ENCODE data around the gene SNTA1. TPM values are rescaled to one million over a fixed set of nuclear protein-coding genes. Genes with fewer than 3 reads are reported as not detected.

SNTA1 gene
- polyA plus RNA-seq, 3 donors = 0.56 to 0.93 (median 0.63) TPM

DNA sequence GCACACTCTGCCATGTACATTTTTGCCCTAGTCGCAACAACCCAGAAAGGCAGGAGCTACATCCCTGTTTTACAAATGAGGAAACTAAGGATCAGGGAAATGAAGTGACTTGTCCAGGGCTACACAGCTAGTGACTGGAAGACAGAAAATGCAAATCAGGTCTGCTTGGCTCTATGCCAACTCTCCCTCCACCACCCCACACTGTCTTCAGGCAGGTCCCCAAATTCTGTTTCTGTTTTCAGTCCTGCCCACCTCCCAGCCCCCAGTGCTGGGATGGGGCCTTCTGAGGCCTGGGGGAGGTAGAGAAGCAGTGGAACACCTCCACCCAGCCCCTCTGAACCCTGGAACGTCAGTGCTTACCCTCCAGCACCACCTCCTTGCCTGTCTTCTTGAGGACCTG lies 5.1 kb downstream of the SNTA1 start:
- Histone ChIP-seq H3K4me3 (replicated peaks in 1 of 3; ENCODE audit: low read depth in 2 of 3, low read length in 3 of 3) (no peak overlapping the region), H3K4me1 (ENCODE audit: control insufficient read depth in 1 of 2, insufficient read depth in 2 of 2, low read length in 2 of 2) (peaks cover 5 to 9% of the 10 kb centered on the region in 2 donors), H4K20me1 (ENCODE audit: insufficient read depth, low read length) (no peaks in the 10 kb centered on the region), H3K36me3 (replicated peaks in 1 of 2; ENCODE audit: control insufficient read depth in 1 of 2, insufficient read depth in 2 of 2, low read length in 2 of 2) (no peaks in the 10 kb centered on the region), H2AFZ (ENCODE audit: insufficient read depth, low read depth, low read length, poor library complexity, severe bottlenecking) (no peak overlapping the region), H3K9ac (ENCODE audit: insufficient read depth, low read length, poor library complexity, severe bottlenecking) (no peak overlapping the region), H3K27ac (ENCODE audit: low read depth in 1 of 2, low read length in 2 of 2) (no peak overlapping the region), H3K27me3 (ENCODE audit: control insufficient read depth in 2 of 2, insufficient read depth in 2 of 2, low read length in 2 of 2) (peaks cover 10 to 15% of the 10 kb centered on the region in 2 donors), H3K9me3 (replicated peaks in 1 of 2; ENCODE audit: control insufficient read depth in 1 of 2, insufficient read depth in 1 of 2, low read length in 2 of 2) (no peaks in the 10 kb centered on the region), H3K79me2 (ENCODE audit: insufficient read depth, low read length) (no peaks in the 10 kb centered on the region), H3K4me2 (replicated peaks; ENCODE audit: extremely low read depth, low read length, poor library complexity, severe bottlenecking) (no peak overlapping the region)
- Mint-ChIP-seq H3K4me3 (no peak overlapping the region), H3K4me1 (peaks cover 7% of the 10 kb centered on the region), H3K36me3 (no peaks in the 10 kb centered on the region), H3K9me3 (peaks cover 0 to 7% (median 0%) of the 10 kb centered on the region in 7 donors), H3K27ac (no peak overlapping the region), H3K27me3 (ENCODE audit: low read depth in 3 of 3) (peaks cover 15 to 21% (median 18%) of the 10 kb centered on the region in 3 donors)
- WGBS (ENCODE audit: insufficient coverage) = no CpG with 5 or more reads among the region's 2 CpGs
- TF ChIP-seq CTCF (IDR thresholded peaks at IDR 0.05) = no peak
- intact Hi-C loops (cut with micrococcal nuclease) = no loop called here
- DNase-seq = no peak

DNA sequence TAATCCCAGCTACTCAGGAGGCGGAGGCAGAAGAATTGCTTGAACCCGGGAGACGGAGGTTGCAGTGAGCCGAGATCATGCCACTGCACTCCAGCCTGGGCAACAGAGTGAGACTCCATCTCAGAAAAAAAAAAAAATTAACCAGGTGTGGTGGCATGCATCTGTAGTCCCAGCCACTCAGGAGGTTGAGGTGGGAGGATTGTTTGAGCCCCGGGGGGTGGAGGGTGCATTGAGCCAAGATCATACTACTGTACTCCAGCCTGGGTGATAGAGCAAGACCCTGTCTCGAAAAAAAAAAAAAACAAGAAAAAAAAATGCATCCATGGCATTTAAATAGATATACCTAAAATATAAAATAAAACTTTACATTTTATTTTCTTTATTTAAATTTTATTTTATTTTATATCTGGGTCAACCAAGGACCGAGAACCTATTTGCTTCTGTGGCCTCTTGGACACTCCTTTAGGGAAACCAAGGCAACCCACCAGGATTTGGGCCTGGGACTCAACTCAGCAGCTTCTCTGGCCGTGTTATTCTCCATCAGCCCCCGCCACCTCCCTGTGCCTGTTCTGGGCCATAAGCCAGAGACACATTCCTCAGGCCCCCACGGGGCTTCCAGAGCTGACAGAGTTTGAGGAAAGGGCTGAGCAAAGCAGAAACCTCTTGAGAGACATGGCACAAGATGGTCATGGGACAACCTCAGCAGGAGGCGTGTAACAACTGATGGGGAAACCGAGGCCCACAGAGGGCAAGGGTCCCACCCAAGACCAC lies 6.2 kb downstream of the SNTA1 start:
- H3K9me3 ChIP-seq (replicated peaks in 1 of 2; ENCODE audit: control insufficient read depth in 1 of 2, insufficient read depth in 1 of 2, low read length in 2 of 2) = no peaks in the 10 kb centered on the region
- Mint-ChIP-seq H3K27me3 (ENCODE audit: low read depth in 3 of 3) (peaks cover 7 to 13% (median 9%) of the 10 kb centered on the region in 3 donors), H3K9me3 (peaks cover 0 to 7% (median 0%) of the 10 kb centered on the region in 7 donors), H3K4me3 (no peak overlapping the region), H3K36me3 (no peaks in the 10 kb centered on the region), H3K27ac (no peak overlapping the region), H3K4me1 (no peaks in the 10 kb centered on the region)
- H3K4me2 ChIP-seq (replicated peaks; ENCODE audit: extremely low read depth, low read length, poor library complexity, severe bottlenecking) = no peak overlapping the region
- DNase-seq = no peak
- H3K79me2 ChIP-seq (ENCODE audit: insufficient read depth, low read length) = no peaks in the 10 kb centered on the region
- no peak overlapping the region for H2AFZ ChIP-seq (ENCODE audit: insufficient read depth, low read depth, low read length, poor library complexity, severe bottlenecking)
- intact Hi-C loops (cut with micrococcal nuclease) = no loop called here
- H3K36me3 ChIP-seq (replicated peaks in 1 of 2; ENCODE audit: control insufficient read depth in 1 of 2, insufficient read depth in 2 of 2, low read length in 2 of 2) = no peaks in the 10 kb centered on the region
- no peaks in the 10 kb centered on the region for H3K4me1 ChIP-seq (ENCODE audit: control insufficient read depth in 1 of 2, insufficient read depth in 2 of 2, low read length in 2 of 2)
- no peak overlapping the region for H3K4me3 ChIP-seq (replicated peaks in 1 of 3; ENCODE audit: low read depth in 2 of 3, low read length in 3 of 3)
- H4K20me1 ChIP-seq (ENCODE audit: insufficient read depth, low read length) = no peaks in the 10 kb centered on the region
- 87% methylated on average over 4 of the region's 12 CpGs for WGBS (ENCODE audit: insufficient coverage)
- no peak overlapping the region for H3K27ac ChIP-seq (ENCODE audit: low read depth in 1 of 2, low read length in 2 of 2)
- no peak for TF ChIP-seq CTCF (IDR thresholded peaks at IDR 0.05)
- H3K27me3 ChIP-seq (ENCODE audit: control insufficient read depth in 2 of 2, insufficient read depth in 2 of 2, low read length in 2 of 2) = peaks cover 3 to 7% of the 10 kb centered on the region in 2 donors
- H3K9ac ChIP-seq (ENCODE audit: insufficient read depth, low read length, poor library complexity, severe bottlenecking) = no peak overlapping the region

Measured in CD14-positive monocyte (primary cell).